Heart left ventricle (tissue), 13 donors: ENCODE measurements around the gene NMNAT2.

Source experiments
- POLR2A ChIP-seq, 2 donors: fragments of 450-650 bp; IDR thresholded peaks; one replicate each; pipeline ENCODE4 v1.6.1; 2017; ENCODE audit warnings: antibody characterized with exemption in 2 of 2, mild to moderate bottlenecking in 2 of 2, moderate library complexity in 2 of 2
- TF ChIP-seq, protein P1 (sequence below), 12 donors: fragments of 200-600 bp; sonication (generic) in 4 of 12; IDR thresholded peaks; one replicate each; pipeline versions ENCODE4 v1.5.0 to v1.8.0; 2018 to 2022; ENCODE audit warnings: antibody characterized with exemption in 12 of 12, mild to moderate bottlenecking in 5 of 12
- donor health status: ischemic (EF 13 %, LVEDD 7.1; RV severe dilation, severe dysfunction).
- donor health status: DM: no; HTN: yes; CAD: no.
- donor health status: DM: no; HTN: no; CAD: no.
- donor health status: ischemic (EF 25% LVEDD 6.9; RV normal size, moderate dysfunction).
- donor health status: ischemic (EF 25% LVEDD 5.7; RV mildly dilated, moderate dysfunction).
- donor health status: ischemic (EF 35%, LVEDD 5.7; RV mildly dilated, moderate dysfunction).
- donor health status: nonischemic (EF 11% LVEDD 7.7; RV severe dilation, severe dysfunction).
- donor health status: DM: yes; HTN: yes; CAD: no.
- donor health status: PGD.
- donor health status: ischemic (EF 29% LVEDD 5.4; RV normal size, mild dysfunction).
- donor health status: nonischemic (EF 23%, LVEDD 6.1; RV moderate dilation, normal function).

DNA sequence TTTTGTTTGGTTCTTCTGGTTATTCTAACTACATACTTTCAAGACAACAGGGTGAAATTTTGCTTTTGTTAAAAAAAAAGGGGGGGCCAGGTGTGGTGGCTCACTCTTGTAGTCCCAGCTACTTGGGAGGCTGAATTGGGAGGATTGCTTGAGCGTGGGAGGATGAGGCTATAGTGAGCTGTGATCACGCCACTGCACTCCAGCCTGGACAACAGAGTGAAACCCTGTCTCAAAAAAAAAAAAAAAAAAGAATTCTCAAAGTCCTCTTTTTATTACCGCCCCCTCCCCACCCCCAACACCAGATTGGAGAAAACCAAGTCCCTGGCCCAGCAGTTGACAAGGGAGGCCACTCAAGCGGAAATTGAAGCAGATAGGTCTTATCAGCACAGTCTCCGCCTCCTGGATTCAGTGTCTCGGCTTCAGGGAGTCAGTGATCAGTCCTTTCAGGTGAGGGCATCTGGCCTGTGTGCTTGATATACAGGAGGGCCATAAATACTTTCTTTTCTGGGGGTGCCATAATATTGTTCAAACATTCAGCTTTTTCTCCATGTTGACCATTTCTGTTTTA, 181.9 kb downstream of the NMNAT2 start:
- TF ChIP-seq, protein P1, sequence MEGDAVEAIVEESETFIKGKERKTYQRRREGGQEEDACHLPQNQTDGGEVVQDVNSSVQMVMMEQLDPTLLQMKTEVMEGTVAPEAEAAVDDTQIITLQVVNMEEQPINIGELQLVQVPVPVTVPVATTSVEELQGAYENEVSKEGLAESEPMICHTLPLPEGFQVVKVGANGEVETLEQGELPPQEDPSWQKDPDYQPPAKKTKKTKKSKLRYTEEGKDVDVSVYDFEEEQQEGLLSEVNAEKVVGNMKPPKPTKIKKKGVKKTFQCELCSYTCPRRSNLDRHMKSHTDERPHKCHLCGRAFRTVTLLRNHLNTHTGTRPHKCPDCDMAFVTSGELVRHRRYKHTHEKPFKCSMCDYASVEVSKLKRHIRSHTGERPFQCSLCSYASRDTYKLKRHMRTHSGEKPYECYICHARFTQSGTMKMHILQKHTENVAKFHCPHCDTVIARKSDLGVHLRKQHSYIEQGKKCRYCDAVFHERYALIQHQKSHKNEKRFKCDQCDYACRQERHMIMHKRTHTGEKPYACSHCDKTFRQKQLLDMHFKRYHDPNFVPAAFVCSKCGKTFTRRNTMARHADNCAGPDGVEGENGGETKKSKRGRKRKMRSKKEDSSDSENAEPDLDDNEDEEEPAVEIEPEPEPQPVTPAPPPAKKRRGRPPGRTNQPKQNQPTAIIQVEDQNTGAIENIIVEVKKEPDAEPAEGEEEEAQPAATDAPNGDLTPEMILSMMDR (IDR thresholded peaks at IDR 0.05): no peak
- no peak for TF ChIP-seq POLR2A (IDR thresholded peaks at IDR 0.05)
